PC-9 (cell line): ENCODE data around the gene TMEM151B.

Experiments used
- EZH2 ChIP-seq: fragments of 200-600 bp; sonication (generic); IDR thresholded peaks from 2 replicates; pipeline ENCODE4 v1.8.0; 2017; ENCODE audit warnings: antibody characterized with exemption, low read depth
- TF ChIP-seq, protein P1 (sequence below): fragments of 200-600 bp; sonication (generic); conservative IDR thresholded peaks from 2 replicates; pipeline ENCODE4 v1.6.1; 2017; ENCODE audit warnings: mixed run types, antibody characterized with exemption, mild to moderate bottlenecking, moderate library complexity

- TF ChIP-seq, protein P1, sequence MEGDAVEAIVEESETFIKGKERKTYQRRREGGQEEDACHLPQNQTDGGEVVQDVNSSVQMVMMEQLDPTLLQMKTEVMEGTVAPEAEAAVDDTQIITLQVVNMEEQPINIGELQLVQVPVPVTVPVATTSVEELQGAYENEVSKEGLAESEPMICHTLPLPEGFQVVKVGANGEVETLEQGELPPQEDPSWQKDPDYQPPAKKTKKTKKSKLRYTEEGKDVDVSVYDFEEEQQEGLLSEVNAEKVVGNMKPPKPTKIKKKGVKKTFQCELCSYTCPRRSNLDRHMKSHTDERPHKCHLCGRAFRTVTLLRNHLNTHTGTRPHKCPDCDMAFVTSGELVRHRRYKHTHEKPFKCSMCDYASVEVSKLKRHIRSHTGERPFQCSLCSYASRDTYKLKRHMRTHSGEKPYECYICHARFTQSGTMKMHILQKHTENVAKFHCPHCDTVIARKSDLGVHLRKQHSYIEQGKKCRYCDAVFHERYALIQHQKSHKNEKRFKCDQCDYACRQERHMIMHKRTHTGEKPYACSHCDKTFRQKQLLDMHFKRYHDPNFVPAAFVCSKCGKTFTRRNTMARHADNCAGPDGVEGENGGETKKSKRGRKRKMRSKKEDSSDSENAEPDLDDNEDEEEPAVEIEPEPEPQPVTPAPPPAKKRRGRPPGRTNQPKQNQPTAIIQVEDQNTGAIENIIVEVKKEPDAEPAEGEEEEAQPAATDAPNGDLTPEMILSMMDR, result peak; percentile 17; the same call in 1 of the 2 replicates
- no peak for TF ChIP-seq EZH2
These were observed 22.6 kb upstream of the TMEM151B start for GRCh38 chr6:44247338-44248302.
